Activated T-helper 1 cell treated with anti-CD3 and anti-CD28 coated beads, Interleukin-12 subunit alpha, Interleukin-12 subunit beta, Interleukin-2, Interleukin-4 antibody, amounts not matched to agents 30 ng/mL and 10 ng/mL and 1 ng/mL, durations not matched to agents 14 hours and 24 hours and 36 hours (primary cell): Measurements from ENCODE around the gene TRIM71. TPM values are rescaled to one million over a fixed set of nuclear protein-coding genes. Genes with fewer than 3 reads are reported as not detected.

Experiments used
- DNase-seq: peaks from one replicate; pipeline ENCODE4 v3.0.0; 2021; ENCODE audit warnings: low spot score
- H3K27ac Mint-ChIP-seq: one replicate; pipeline ENCODE4 v1.8.0; 2021; ENCODE audit warnings: mild to moderate bottlenecking, mixed read lengths
- H3K27me3 Mint-ChIP-seq: one replicate; pipeline ENCODE4 v1.8.0; 2022; ENCODE audit warnings: mild to moderate bottlenecking, moderate library complexity, mixed read lengths; ENCODE audit not compliant: insufficient read depth
- H3K36me3 Mint-ChIP-seq: one replicate; pipeline ENCODE4 v1.8.0; 2021; ENCODE audit warnings: low read depth, mixed read lengths
- H3K4me1 Mint-ChIP-seq: one replicate; pipeline ENCODE4 v1.8.0; 2021; ENCODE audit warnings: low read depth, mixed read lengths
- H3K4me3 Mint-ChIP-seq: one replicate; pipeline ENCODE4 v1.8.0; 2021; ENCODE audit warnings: mild to moderate bottlenecking, moderate library complexity, mixed read lengths
- H3K9me3 Mint-ChIP-seq: one replicate; pipeline ENCODE4 v1.8.0; 2021; ENCODE audit warnings: mixed read lengths
- intact Hi-C: fragments of 100-400 bp; cut with micrococcal nuclease; formaldehyde crosslinking; loops from one replicate; pipeline ENCODE4 v1.15.1; 2024
- total RNA-seq: library from RNA; stranded (reverse); gene quantifications from 2 replicates; pipeline ENCODE4 v1.2.3, GENCODE V29; 2022

The TRIM71 gene
- total RNA-seq, 1 donor from 2014 or later, result 0.08 TPM

GRCh38 chr3:32866533-32866932 is 48.7 kb downstream of the TRIM71 start:
- DNase-seq, result no peak
- no peak overlapping the region for H3K27ac Mint-ChIP-seq
- intact Hi-C loops, result no loop called here
- H3K4me1 Mint-ChIP-seq, result no peaks in the 10 kb centered on the region
- H3K27me3 Mint-ChIP-seq, result peaks cover 10% of the 10 kb centered on the region
- H3K36me3 Mint-ChIP-seq, result no peaks in the 10 kb centered on the region
- H3K4me3 Mint-ChIP-seq, result no peak overlapping the region
- no peaks in the 10 kb centered on the region for H3K9me3 Mint-ChIP-seq

GRCh38 chr3:32867954-32868353 is 50.2 kb downstream of the TRIM71 start:
- H3K9me3 Mint-ChIP-seq, result no peaks in the 10 kb centered on the region
- intact Hi-C loops, result no loop called here
- H3K27ac Mint-ChIP-seq, result no peak overlapping the region
- H3K36me3 Mint-ChIP-seq, result no peaks in the 10 kb centered on the region
- H3K27me3 Mint-ChIP-seq, result peaks cover 10% of the 10 kb centered on the region
- H3K4me1 Mint-ChIP-seq, result no peaks in the 10 kb centered on the region
- DNase-seq, result no peak
- H3K4me3 Mint-ChIP-seq, result no peak overlapping the region

GRCh38 chr3:32868719-32869512 is 51.1 kb downstream of the TRIM71 start:
- Mint-ChIP-seq H3K27ac (no peak overlapping the region), H3K4me1 (no peaks in the 10 kb centered on the region), H3K9me3 (no peaks in the 10 kb centered on the region), H3K4me3 (no peak overlapping the region), H3K27me3 (peaks cover 10% of the 10 kb centered on the region), H3K36me3 (no peaks in the 10 kb centered on the region)
- intact Hi-C loops, result no loop called here
- no peak for DNase-seq

- H3K4me3 Mint-ChIP-seq, result no peak overlapping the region
- H3K27me3 Mint-ChIP-seq, result peaks cover 8% of the 10 kb centered on the region
- no peak for DNase-seq
- intact Hi-C loops, result no loop called here
- H3K9me3 Mint-ChIP-seq, result no peaks in the 10 kb centered on the region
- no peaks in the 10 kb centered on the region for H3K4me1 Mint-ChIP-seq
- H3K27ac Mint-ChIP-seq, result no peak overlapping the region
- no peaks in the 10 kb centered on the region for H3K36me3 Mint-ChIP-seq
These were observed 51.8 kb downstream of the TRIM71 start for GRCh38 chr3:32869513-32870047.

- peaks cover 8% of the 10 kb centered on the region for H3K27me3 Mint-ChIP-seq
- intact Hi-C loops, result no loop called here
- H3K4me3 Mint-ChIP-seq, result no peak overlapping the region
- no peak overlapping the region for H3K27ac Mint-ChIP-seq
- H3K4me1 Mint-ChIP-seq, result no peaks in the 10 kb centered on the region
- H3K36me3 Mint-ChIP-seq, result no peaks in the 10 kb centered on the region
- no peaks in the 10 kb centered on the region for H3K9me3 Mint-ChIP-seq
- DNase-seq, result no peak
These were observed 52.7 kb downstream of the TRIM71 start for GRCh38 chr3:32870373-32871095.

- H3K4me1 Mint-ChIP-seq, result no peaks in the 10 kb centered on the region
- intact Hi-C loops, result no loop called here
- H3K36me3 Mint-ChIP-seq, result no peaks in the 10 kb centered on the region
- no peaks in the 10 kb centered on the region for H3K9me3 Mint-ChIP-seq
- H3K4me3 Mint-ChIP-seq, result no peak overlapping the region
- no peak for DNase-seq
- H3K27me3 Mint-ChIP-seq, result peaks cover 6% of the 10 kb centered on the region
- no peak overlapping the region for H3K27ac Mint-ChIP-seq
These were observed 53.5 kb downstream of the TRIM71 start for GRCh38 chr3:32871273-32871672.

GRCh38 chr3:32872487-32873382 is 54.9 kb downstream of the TRIM71 start:
- no peak for DNase-seq
- peaks cover 12% of the 10 kb centered on the region for H3K27me3 Mint-ChIP-seq
- no peaks in the 10 kb centered on the region for H3K4me1 Mint-ChIP-seq
- no peak overlapping the region for H3K27ac Mint-ChIP-seq
- H3K36me3 Mint-ChIP-seq, result no peaks in the 10 kb centered on the region
- H3K4me3 Mint-ChIP-seq, result no peak overlapping the region
- intact Hi-C loops, result no loop called here
- no peaks in the 10 kb centered on the region for H3K9me3 Mint-ChIP-seq

GRCh38 chr3:32873531-32874130 is 55.8 kb downstream of the TRIM71 start:
- DNase-seq, result no peak
- Mint-ChIP-seq H3K27ac (no peak overlapping the region), H3K36me3 (no peaks in the 10 kb centered on the region), H3K4me1 (no peaks in the 10 kb centered on the region), H3K9me3 (no peaks in the 10 kb centered on the region), H3K27me3 (peaks cover 14% of the 10 kb centered on the region), H3K4me3 (no peak overlapping the region)
- intact Hi-C loops, result no loop called here

GRCh38 chr3:32876920-32877319 is 59.1 kb downstream of the TRIM71 start:
- H3K4me1 Mint-ChIP-seq, result no peaks in the 10 kb centered on the region
- no peak overlapping the region for H3K27ac Mint-ChIP-seq
- no peaks in the 10 kb centered on the region for H3K36me3 Mint-ChIP-seq
- H3K4me3 Mint-ChIP-seq, result no peak overlapping the region
- H3K9me3 Mint-ChIP-seq, result no peaks in the 10 kb centered on the region
- DNase-seq, result no peak
- peaks cover 28% of the 10 kb centered on the region for H3K27me3 Mint-ChIP-seq
- intact Hi-C loops, result no loop called here

- H3K27me3 Mint-ChIP-seq, result peaks cover 31% of the 10 kb centered on the region
- H3K4me3 Mint-ChIP-seq, result no peak overlapping the region
- intact Hi-C loops, result no loop called here
- no peaks in the 10 kb centered on the region for H3K36me3 Mint-ChIP-seq
- peaks cover 2% of the 10 kb centered on the region for H3K4me1 Mint-ChIP-seq
- no peaks in the 10 kb centered on the region for H3K9me3 Mint-ChIP-seq
- no peak for DNase-seq
- H3K27ac Mint-ChIP-seq, result no peak overlapping the region
These were observed 59.8 kb downstream of the TRIM71 start for GRCh38 chr3:32877598-32877997.

GRCh38 chr3:32880225-32880624 is 62.4 kb downstream of the TRIM71 start:
- Mint-ChIP-seq H3K36me3 (no peaks in the 10 kb centered on the region), H3K27me3 (peaks cover 43% of the 10 kb centered on the region), H3K4me1 (peaks cover 23% of the 10 kb centered on the region), H3K9me3 (no peaks in the 10 kb centered on the region), H3K27ac (no peak overlapping the region), H3K4me3 (no peak overlapping the region)
- intact Hi-C loops, result no loop called here
- no peak for DNase-seq

GRCh38 chr3:32881624-32882023 is 63.8 kb downstream of the TRIM71 start:
- Mint-ChIP-seq H3K27me3 (peaks cover 46% of the 10 kb centered on the region), H3K27ac (no peak overlapping the region), H3K9me3 (no peaks in the 10 kb centered on the region), H3K4me3 (no peak overlapping the region), H3K4me1 (peaks cover 23% of the 10 kb centered on the region), H3K36me3 (no peaks in the 10 kb centered on the region)
- intact Hi-C loops, result no loop called here
- DNase-seq, result no peak
